IMR-90 (cell line): ENCODE data around the gene INSM1.

ENCODE experiments used
- CTCF ChIP-seq: conservative IDR thresholded peaks from 2 replicates; pipeline ENCODE4 v1.5.1; 2012; ENCODE audit warnings: mild to moderate bottlenecking, low read depth, low read length, improper control_type of control experiment
- RAD21 ChIP-seq: IDR thresholded peaks from 2 replicates; pipeline ENCODE4 v1.6.1; 2012; ENCODE audit warnings: low read length, improper control_type of control experiment
- RCOR1 ChIP-seq: IDR thresholded peaks from 2 replicates; pipeline ENCODE4 v1.6.1; 2012; ENCODE audit warnings: mild to moderate bottlenecking, low read length, improper control_type of control experiment; ENCODE audit not compliant: insufficient replicate concordance
- RFX5 ChIP-seq: IDR thresholded peaks from 2 replicates; pipeline ENCODE4 v1.8.0; 2012; ENCODE audit warnings: low read depth, mild to moderate bottlenecking, low read length, moderate library complexity
- SMC3 ChIP-seq: fragments of 150-350 bp; IDR thresholded peaks from 2 replicates; pipeline ENCODE4 v1.6.1; 2016; ENCODE audit warnings: low read depth, mild to moderate bottlenecking, antibody characterized with exemption, low read length, moderate library complexity

DNA sequence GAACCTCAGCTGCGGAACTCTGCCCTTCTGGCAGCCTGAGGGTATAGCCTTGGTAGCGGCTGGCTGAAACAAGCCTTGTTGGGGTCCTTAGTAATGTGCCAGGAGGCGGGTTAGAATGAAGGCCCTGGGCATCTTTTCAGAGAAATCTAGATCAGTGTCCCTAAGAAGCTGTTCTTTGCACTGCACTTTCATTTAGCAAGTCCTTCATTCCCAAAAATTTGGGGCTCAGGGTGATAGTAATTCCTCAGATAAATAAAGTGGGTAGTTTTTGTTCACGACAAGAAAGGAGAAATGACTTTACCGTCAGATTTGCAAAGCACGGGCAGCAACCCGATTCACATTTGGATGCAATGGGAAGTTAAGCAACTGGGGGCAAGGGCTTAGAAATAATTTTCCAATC is 3.2 kb downstream of the INSM1 start:
- TF ChIP-seq CTCF (no peak), SMC3 (no peak), RFX5 (no peak), RAD21 (no peak), RCOR1 (no peak)
